HTR-8/SVneo (cell line): Measurements from ENCODE around the gene PEX14.

Experiments
- DNase-seq: peaks from one replicate; pipeline ENCODE4 v3.0.0; 2011; ENCODE audit warnings: low spot score, mixed read lengths; ENCODE audit not compliant: insufficient read length
- FAIRE-seq: peaks from 2 replicates; lab custom pipeline; 2011; peaks lifted over from hg19 to GRCh38; lab: Jason Lieb, UNC

Gene PEX14

GRCh38 chr1:10625554-10625953 is 150.8 kb downstream of the PEX14 start:
- FAIRE-seq (no peak), DNase-seq (no peak)

GRCh38 chr1:10626131-10626731 is 151.5 kb downstream of the PEX14 start:
- FAIRE-seq (no peak), DNase-seq (no peak)

GRCh38 chr1:10626791-10627410 is 152.2 kb downstream of the PEX14 start:
- FAIRE-seq = no peak
- DNase-seq = no peak

- DNase-seq (no peak), FAIRE-seq (no peak)
Measured at GRCh38 chr1:10628685-10629084, 153.9 kb downstream of the PEX14 start.

- FAIRE-seq = no peak
Measured at GRCh38 chr1:10629091-10629815, 154.5 kb downstream of the PEX14 start.

GRCh38 chr1:10629816-10630571 is 155.2 kb downstream of the PEX14 start:
- FAIRE-seq = no peak
- DNase-seq = no peak

More at GRCh38 chr1:10629091-10629815, 154.5 kb downstream of the PEX14 start:
- no peak for DNase-seq

GRCh38 chr1:10630661-10631120 is 155.9 kb downstream of the PEX14 start:
- no peak for FAIRE-seq
- no peak for DNase-seq

GRCh38 chr1:10631121-10631810 is 156.5 kb downstream of the PEX14 start:
- FAIRE-seq (no peak), DNase-seq (no peak)

- DNase-seq (no peak), FAIRE-seq (no peak)
Measured at GRCh38 chr1:10631811-10632593, 157.3 kb downstream of the PEX14 start.

GRCh38 chr1:10632691-10633090 is 157.9 kb downstream of the PEX14 start:
- no peak for DNase-seq
- no peak for FAIRE-seq

GRCh38 chr1:10633416-10633815 is 158.7 kb downstream of the PEX14 start:
- DNase-seq = no peak

GRCh38 chr1:10634075-10634427 is 159.3 kb downstream of the PEX14 start:
- FAIRE-seq = no peak

More at GRCh38 chr1:10633416-10633815, 158.7 kb downstream of the PEX14 start:
- no peak for FAIRE-seq

GRCh38 chr1:10634428-10635084 is 159.8 kb downstream of the PEX14 start:
- FAIRE-seq = no peak
- no peak for DNase-seq

More at GRCh38 chr1:10634075-10634427, 159.3 kb downstream of the PEX14 start:
- DNase-seq = no peak

- DNase-seq (no peak), FAIRE-seq (no peak)
Measured at GRCh38 chr1:10635085-10635896, 160.5 kb downstream of the PEX14 start.

GRCh38 chr1:10635992-10636391 is 161.2 kb downstream of the PEX14 start:
- DNase-seq = no peak

GRCh38 chr1:10637400-10637799 is 162.7 kb downstream of the PEX14 start:
- FAIRE-seq (no peak), DNase-seq (no peak)

More at GRCh38 chr1:10635992-10636391, 161.2 kb downstream of the PEX14 start:
- no peak for FAIRE-seq

GRCh38 chr1:10637834-10638558 is 163.2 kb downstream of the PEX14 start:
- DNase-seq = no peak
- no peak for FAIRE-seq
